HepG2 (cell line): ENCODE data around the gene AFDN. TPM values are rescaled to one million over a fixed set of nuclear protein-coding genes. Genes with fewer than 3 reads are reported as not detected.
A peak's percentile ranks its signal among the peaks of the same experiment; 100 is the strongest.

ENCODE experiments used
- ATAC-seq: fragments of 200-7000 bp; cut with Tn5 transposase; 3 replicates; pipeline ENCODE4 v1.9.1; 2020; ENCODE audit warnings: mild to moderate bottlenecking, moderate library complexity
- BruUV-seq: library from RNA; stranded (reverse); fragments of 400-500 nt; replicated peaks from 2 replicates; lab custom pipeline; 2021; lab: Mats Ljungman, UMichigan
- CTCF ChIA-PET: fragments of 300-600 bp; formaldehyde crosslinking; extraction: SDS; loops from one replicate; lab custom pipeline; 2021; ENCODE audit warnings: low total read pairs, inconsistent platforms, low intra/inter-chr PET ratio; lab: Yijun Ruan, JAX
- POLR2A ChIA-PET: fragments of 350-600 bp; sonication (Branson Sonifier 250); formaldehyde crosslinking; loops from one replicate; lab custom pipeline; 2020; ENCODE audit warnings: antibody characterized with exemption, inconsistent platforms; lab: Yijun Ruan, JAX
- DNase-seq: peaks from one replicate; pipeline ENCODE4 v3.0.0-alpha.2; 2015; ENCODE audit warnings: low spot score
- FAIRE-seq: peaks from 3 replicates; lab custom pipeline; 2011; peaks lifted over from hg19 to GRCh38; lab: Jason Lieb, UNC
- H2AFZ ChIP-seq: one replicate; pipeline ENCODE4 v1.6.1; 2011; ENCODE audit warnings: low read length, inconsistent platforms
- H3K27ac ChIP-seq: fragments of 300-600 bp; 3 replicates; pipeline ENCODE4 v1.8.0; 2011; ENCODE audit warnings: mixed run types, mild to moderate bottlenecking, mixed read lengths, low read length, inconsistent platforms; ENCODE audit not compliant: insufficient read depth; ENCODE audit errors: extremely low read length
- H3K27me3 ChIP-seq, 2 experiments: fragments of 200-600 bp in 1 of 2; 2 replicates in 1 of 2; 3 replicates in 1 of 2; pipeline versions ENCODE4 v1.6.0 to v1.8.0; 2011; ENCODE audit warnings: low read length in 2 of 2, mild to moderate bottlenecking in 2 of 2, moderate library complexity in 2 of 2, inconsistent platforms in 1 of 2; ENCODE audit not compliant: insufficient read depth in 2 of 2, control insufficient read depth in 1 of 2
- H3K36me3 ChIP-seq, 2 experiments: fragments of 200-600 bp in 1 of 2; replicated peaks in 1 of 2; 2 replicates in 1 of 2; 3 replicates in 1 of 2; pipeline versions ENCODE4 v1.5.1 to v1.8.0; 2011; ENCODE audit warnings: low read length in 2 of 2, inconsistent platforms in 1 of 2; ENCODE audit not compliant: insufficient read depth in 2 of 2, control insufficient read depth in 1 of 2
- H3K4me1 ChIP-seq: 2 replicates; pipeline ENCODE4 v1.5.1; 2012; ENCODE audit warnings: low read length, inconsistent platforms; ENCODE audit not compliant: insufficient read depth
- H3K4me2 ChIP-seq: 2 replicates; pipeline ENCODE4 v1.6.0; 2011; ENCODE audit warnings: low read depth, low read length, inconsistent platforms
- H3K4me3 ChIP-seq, 3 experiments: fragments of 200-600 bp in 1 of 3; sonication (generic), shearing (Covaris generic) in 1 of 3; replicated peaks in 1 of 3; 2 replicates each; pipeline ENCODE4 v1.5.1; 2011 to 2016; ENCODE audit warnings: low read length in 3 of 3, inconsistent platforms in 2 of 3, low read depth in 2 of 3, mild to moderate bottlenecking in 2 of 3, control low read depth in 1 of 3, mixed read lengths in 1 of 3; ENCODE audit not compliant: insufficient read depth in 1 of 3
- H3K79me2 ChIP-seq: one replicate; pipeline ENCODE4 v1.6.1; 2011; ENCODE audit warnings: low read length, inconsistent platforms; ENCODE audit not compliant: insufficient read depth
- H3K9ac ChIP-seq: 2 replicates; pipeline ENCODE4 v1.6.0; 2011; ENCODE audit warnings: mild to moderate bottlenecking, low read depth, low read length, inconsistent platforms; ENCODE audit not compliant: insufficient read depth
- H3K9me3 ChIP-seq: 2 replicates; pipeline ENCODE4 v1.5.1; 2012; ENCODE audit warnings: mild to moderate bottlenecking, low read length
- H4K20me1 ChIP-seq: 2 replicates; pipeline ENCODE4 v1.6.0; 2011; ENCODE audit warnings: inconsistent platforms, mild to moderate bottlenecking, low read length, moderate library complexity; ENCODE audit not compliant: insufficient read depth
- BCL6 ChIP-seq: IDR thresholded peaks from 2 replicates; pipeline ENCODE4 v1.6.1; 2016; ENCODE audit warnings: missing genetic modification reagents, missing compliant biosample characterization
- FOSL2 ChIP-seq: sonication (generic); formaldehyde crosslinking; IDR thresholded peaks from 2 replicates; pipeline ENCODE4 v1.4.0; 2020; ENCODE audit warnings: missing genetic modification reagents
- HIVEP1 ChIP-seq: sonication (generic); formaldehyde crosslinking; IDR thresholded peaks from 2 replicates; pipeline ENCODE4 v1.4.0; 2020; ENCODE audit warnings: mild to moderate bottlenecking, missing genetic modification reagents
- RBM22 ChIP-seq: fragments of 200-400 bp; formaldehyde crosslinking; optimal IDR thresholded peaks from 2 replicates; pipeline ENCODE3; 2017; ENCODE audit warnings: mild to moderate bottlenecking, low read length, moderate library complexity
- ZKSCAN1 ChIP-seq: fragments of 150-350 bp; IDR thresholded peaks from 2 replicates; pipeline ENCODE4 v1.6.1; 2014; ENCODE audit warnings: low read length
- ZNF329 ChIP-seq: sonication (generic); formaldehyde crosslinking; IDR thresholded peaks from 2 replicates; pipeline ENCODE4 v1.9.0; 2021; ENCODE audit warnings: low read depth, mild to moderate bottlenecking, missing genetic modification reagents
- ZNF792 ChIP-seq: IDR thresholded peaks from 2 replicates; pipeline ENCODE4 v1.6.1; 2016
- WGBS: methylation state at CpG from one replicate; pipeline ENCODE4 v1.1.6; 2017; ENCODE audit warnings: low lambda C conversion rate; 5-methylcytosine and 5-hydroxymethylcytosine counted together
- in situ Hi-C: cut with HindIII; loops from 2 replicates; pipeline ENCODE4 v1.10.0; 2017; ENCODE audit warnings: low pct_unique_long_range_greater_than_20kb; ENCODE audit not compliant: extremely low pct_ligation_motif_present
- intact Hi-C: fragments of 100-400 bp; cut with micrococcal nuclease; formaldehyde crosslinking; loops from one replicate; pipeline ENCODE4 v1.10.0; 2022; ENCODE audit not compliant: unreplicated experiment
- polyA plus RNA-seq, 8 experiments: library from polyadenylated mRNA; depleted of rRNA in 3 of 8; stranded (reverse) in 7 of 8; unstranded in 1 of 8; fragments of >200 nt; fragmentation: Illumina TruSeq in 4 of 8; extraction: Trizol in 4 of 8; gene quantifications; 2 replicates each; pipeline versions ENCODE4 v1.2.1 to v1.2.3, GENCODE V29; 2011 to 2016; ENCODE audit warnings: low read depth in 4 of 8, missing spikeins in 1 of 8, mixed read lengths in 1 of 8; ENCODE audit not compliant: insufficient read depth in 1 of 8
- total RNA-seq, 5 experiments: library from RNA; depleted of rRNA; stranded (reverse); fragments of >200 nt; fragmentation: Illumina TruSeq; extraction: Trizol; gene quantifications; 2 replicates each; pipeline ENCODE4 v1.2.3, GENCODE V29; 2016; ENCODE audit warnings: low read depth in 1 of 5

Gene AFDN
- total and polyA plus RNA-seq, 2 of the 13 experiments (the other 11 are each of a cell fraction or from before 2014, with no cell fraction given) = 136 to 151 TPM

GRCh38 chr6:167944130-167944529 is 117.4 kb downstream of the AFDN start:
- Histone ChIP-seq H3K4me3 (no peak overlapping the region), H3K9ac (no peak overlapping the region), H3K27me3 (no peaks in the 10 kb centered on the region), H3K4me1 (no peaks in the 10 kb centered on the region), H2AFZ (no peak overlapping the region), H3K79me2 (no peaks in the 10 kb centered on the region), H3K36me3 (peaks cover 31 to 64% of the 10 kb centered on the region in 2 experiments), H4K20me1 (no peaks in the 10 kb centered on the region), H3K9me3 (no peaks in the 10 kb centered on the region), H3K27ac (no peak overlapping the region), H3K4me2 (no peak overlapping the region)
- ChIA-PET CTCF (no interaction called here), POLR2A (interaction anchor here (1.5 kb wide), 1 partner anchor 19 kb away, joined by 3 read pairs; no protein-coding TSS in a partner anchor)
- TF ChIP-seq ZKSCAN1 (peak; percentile 78; the same call in 1 of the 2 replicates), ZNF792 (no peak), RBM22 (peak; percentile 37), FOSL2 (CRISPR knock-in tag) (0 out of 2 replicates have a peak, but pooled peaks have one; percentile 29)
- ATAC-seq = peak; percentile 45
- DNase-seq = no peak
- FAIRE-seq = no peak
- in situ Hi-C loops (no loop called here), intact Hi-C loops (no loop called here)
- 96% methylated on average over 4 of the region's 4 CpGs for WGBS
- no TSS peak for BruUV-seq

- no TSS peak for BruUV-seq
- Histone ChIP-seq H3K36me3 (peaks cover 42 to 77% of the 10 kb centered on the region in 2 experiments), H3K9me3 (no peaks in the 10 kb centered on the region), H3K27me3 (no peaks in the 10 kb centered on the region), H3K27ac (no peak overlapping the region), H3K4me2 (no peak overlapping the region), H3K79me2 (no peaks in the 10 kb centered on the region), H2AFZ (no peak overlapping the region), H4K20me1 (no peaks in the 10 kb centered on the region), H3K9ac (no peak overlapping the region), H3K4me1 (no peaks in the 10 kb centered on the region), H3K4me3 (no peak overlapping the region)
- in situ Hi-C loops = no loop called here
- TF ChIP-seq ZNF329 (no peak), HIVEP1 (CRISPR knock-in tag) (no peak), BCL6 (no peak)
- intact Hi-C loops = no loop called here
- POLR2A ChIA-PET = interaction anchor here (1.1 kb wide), 1 partner anchor 14 kb away, joined by 3 read pairs; no protein-coding TSS in a partner anchor
- CTCF ChIA-PET = no interaction called here
- FAIRE-seq = no peak
- DNase-seq = no peak
- WGBS = 92% methylated on average over 11 of the region's 11 CpGs
- ATAC-seq = no peak
Measured at GRCh38 chr6:167946007-167946406, 119.3 kb downstream of the AFDN start.
